ENCODE data around the gene UBAP2.

GRCh38 chr9:33924978-33925797 is 123.5 kb downstream of the UBAP2 start:
- no peak for TF ChIP-seq EZH2 (optimal IDR thresholded peaks at IDR 0.05; ENCODE audit: low read depth, low read length)
- peak; percentile 40 for TF ChIP-seq CTCF (IDR thresholded peaks at IDR 0.05; ENCODE audit: low read length)
